GM19397 (cell line): Measurements from ENCODE around the gene LDLRAD3.

Source experiments
- ATAC-seq: cut with Tn5 transposase; IDR thresholded peaks from one replicate; pipeline ENCODE4 v1.9.1; 2021; ENCODE audit warnings: mild to moderate bottlenecking, moderate library complexity; ENCODE audit not compliant: unreplicated experiment

Gene LDLRAD3

GRCh38 chr11:36098087-36098486, 154.2 kb downstream of the LDLRAD3 start:
- no peak for ATAC-seq

- no peak for ATAC-seq
Measured at GRCh38 chr11:36098853-36099375, 155.1 kb downstream of the LDLRAD3 start.

- ATAC-seq, result no peak
Measured at GRCh38 chr11:36101466-36101865, 157.6 kb downstream of the LDLRAD3 start.

- ATAC-seq, result no peak
Measured at GRCh38 chr11:36102868-36103267, 159.0 kb downstream of the LDLRAD3 start.

GRCh38 chr11:36103933-36104530, 160.2 kb downstream of the LDLRAD3 start:
- ATAC-seq, result no peak

GRCh38 chr11:36104660-36104992, 160.8 kb downstream of the LDLRAD3 start:
- no peak for ATAC-seq

- no peak for ATAC-seq
Measured at GRCh38 chr11:36105743-36106581, 162.1 kb downstream of the LDLRAD3 start.

- ATAC-seq, result no peak
Measured at GRCh38 chr11:36107547-36107946, 163.7 kb downstream of the LDLRAD3 start.

- ATAC-seq, result no peak
Measured at GRCh38 chr11:36108881-36109589, 165.2 kb downstream of the LDLRAD3 start.

GRCh38 chr11:36109590-36109849, 165.7 kb downstream of the LDLRAD3 start:
- ATAC-seq, result no peak

GRCh38 chr11:36109850-36110606, 166.2 kb downstream of the LDLRAD3 start:
- no peak for ATAC-seq

GRCh38 chr11:36110668-36111410, 167.0 kb downstream of the LDLRAD3 start:
- ATAC-seq, result no peak

GRCh38 chr11:36114095-36114494, 170.2 kb downstream of the LDLRAD3 start:
- no peak for ATAC-seq

GRCh38 chr11:36115378-36115801, 171.5 kb downstream of the LDLRAD3 start:
- no peak for ATAC-seq

- no peak for ATAC-seq
Measured at GRCh38 chr11:36116161-36116560, 172.3 kb downstream of the LDLRAD3 start.

- ATAC-seq, result no peak
Measured at GRCh38 chr11:36118084-36118483, 174.2 kb downstream of the LDLRAD3 start.

GRCh38 chr11:36119300-36119699, 175.4 kb downstream of the LDLRAD3 start:
- no peak for ATAC-seq

- ATAC-seq, result no peak
Measured at GRCh38 chr11:36121054-36121453, 177.2 kb downstream of the LDLRAD3 start.

- no peak for ATAC-seq
Measured at GRCh38 chr11:36122671-36123070, 178.8 kb downstream of the LDLRAD3 start.

- ATAC-seq, result no peak
Measured at GRCh38 chr11:36123336-36124101, 179.7 kb downstream of the LDLRAD3 start.
